Stimulated activated CD4-positive, alpha-beta T cell treated with anti-CD3 and anti-CD28 coated beads, Interleukin-1b, Interleukin-23, amount 100 ng/mL, for 48 hours (primary cell): ENCODE measurements around the gene NOP10.
A peak's percentile ranks its signal among the peaks of the same experiment; 100 is the strongest.
"Not testable (repeated sequence)": the region's sequence is repeated elsewhere in the genome, so short reads cannot be mapped to it uniquely, and the experiment has no call there.

ENCODE experiments used
- DNase-seq: peaks from one replicate; pipeline ENCODE4 v3.0.0-alpha.2; 2020

Gene NOP10

DNA sequence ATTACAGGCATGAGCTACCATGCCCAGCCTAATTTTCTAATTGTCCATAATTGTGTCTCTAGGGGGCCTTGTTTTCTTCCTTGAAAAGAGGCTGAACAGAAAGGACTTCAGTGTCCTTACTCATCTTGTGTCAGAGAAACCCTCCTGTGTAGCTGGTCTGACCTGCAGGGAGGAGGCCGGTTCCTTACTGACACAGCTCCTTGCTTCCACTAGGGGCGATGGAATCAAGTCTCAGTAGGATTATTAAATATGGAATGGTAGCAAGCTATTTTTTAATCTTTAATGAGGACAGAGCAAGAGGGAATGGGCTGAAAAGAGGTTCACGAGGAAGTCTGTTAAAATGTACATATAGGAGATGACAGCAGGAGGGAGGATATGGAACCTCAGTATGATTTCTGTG is 15.4 kb upstream of the NOP10 start:
- no peak for DNase-seq

DNA sequence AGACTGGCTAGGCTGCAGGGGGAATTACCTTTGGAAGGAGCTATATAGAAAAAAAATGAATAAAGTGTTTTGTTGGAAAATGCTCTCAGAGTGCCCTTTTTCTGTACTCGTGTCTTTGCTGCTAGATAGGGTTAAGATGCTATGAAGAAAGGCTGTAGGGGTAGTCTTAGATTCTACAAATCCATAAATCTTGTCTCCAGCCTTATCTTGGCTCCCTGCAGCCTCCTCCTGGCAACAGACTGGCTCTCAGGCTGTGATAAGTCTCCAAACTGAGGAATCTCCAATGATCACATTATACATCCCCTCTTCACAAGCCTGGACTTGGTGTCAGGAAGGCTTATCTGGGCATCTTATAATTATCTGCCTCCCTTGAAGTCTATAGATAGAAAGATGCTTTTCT is 14.7 kb upstream of the NOP10 start:
- DNase-seq: no peak

DNA sequence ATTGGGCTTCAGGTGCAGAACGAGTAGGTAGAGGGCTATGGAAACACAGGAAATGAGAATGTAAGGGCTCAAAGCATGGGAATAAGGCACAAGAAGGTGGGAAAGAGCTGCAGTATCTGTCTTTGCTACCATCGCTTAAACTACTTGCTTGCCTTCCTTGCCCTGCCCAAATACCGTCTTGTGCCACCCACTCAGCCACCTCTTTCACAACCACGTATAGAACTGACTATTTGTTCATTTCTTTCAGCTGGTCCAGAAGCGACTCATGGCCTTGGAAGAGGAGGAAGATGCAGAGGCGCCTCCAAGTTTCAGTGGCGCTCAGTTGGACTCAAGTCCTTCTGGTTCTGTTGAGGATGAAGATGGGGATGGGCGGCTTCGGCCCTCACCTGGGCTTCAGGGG is 12.3 kb upstream of the NOP10 start:
- no peak for DNase-seq

- no peak for DNase-seq
Observed at GRCh38 chr15:34354286-34354685, 11.3 kb upstream of the NOP10 start.

- no peak for DNase-seq
Observed at GRCh38 chr15:34353627-34354026, 10.7 kb upstream of the NOP10 start.

DNA sequence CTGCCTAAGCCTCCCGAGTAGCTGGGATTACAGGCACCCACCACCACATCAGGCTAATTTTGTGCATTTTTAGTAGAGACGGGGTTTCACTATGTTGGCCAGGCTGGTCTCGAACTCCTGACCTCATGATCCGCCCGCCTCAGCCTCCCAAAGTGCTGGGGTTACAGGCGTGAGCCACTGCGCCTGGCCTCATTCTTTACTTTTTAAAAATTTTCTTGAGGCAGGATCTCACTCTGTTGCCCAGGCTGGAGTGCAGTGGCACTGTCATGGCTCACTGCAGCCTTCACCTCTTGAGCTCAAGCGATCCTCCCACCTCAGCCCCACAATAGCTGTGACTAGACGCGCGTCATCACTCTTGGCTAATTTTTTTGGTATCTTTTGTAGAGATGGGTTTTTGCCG is 10.1 kb upstream of the NOP10 start:
- DNase-seq: not testable (repeated sequence)

DNA sequence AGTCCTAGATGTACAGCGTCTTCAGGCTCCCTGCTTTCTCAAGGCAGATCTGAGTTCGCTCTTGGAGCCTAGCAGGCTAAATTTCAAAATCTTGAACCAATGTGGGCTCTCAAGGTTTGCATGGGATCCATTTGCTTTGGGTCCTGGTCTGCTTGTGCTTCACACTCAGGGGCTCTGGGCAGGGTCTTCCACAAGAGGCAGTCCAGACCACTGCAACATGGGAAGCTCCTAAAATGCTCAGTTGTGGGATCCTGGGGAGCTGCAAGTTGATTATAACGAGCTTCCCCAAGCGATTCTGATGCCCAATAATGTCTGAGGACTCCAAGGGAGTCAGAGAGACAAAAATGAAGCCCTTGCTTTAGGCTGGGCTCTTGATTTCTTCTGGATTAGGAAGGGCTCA is 6.8 kb upstream of the NOP10 start:
- DNase-seq: no peak

- no peak for DNase-seq
Observed at GRCh38 chr15:34348735-34349300, 5.9 kb upstream of the NOP10 start.

- DNase-seq: no peak
Observed at GRCh38 chr15:34347951-34348638, 5.2 kb upstream of the NOP10 start.

GRCh38 chr15:34342213-34342736 is 661 bp downstream of the NOP10 start:
- DNase-seq: not testable (repeated sequence)

GRCh38 chr15:34341381-34342212 is 1.3 kb downstream of the NOP10 start:
- no peak for DNase-seq

GRCh38 chr15:34339946-34340345 is 3.0 kb downstream of the NOP10 start:
- DNase-seq: no peak

DNA sequence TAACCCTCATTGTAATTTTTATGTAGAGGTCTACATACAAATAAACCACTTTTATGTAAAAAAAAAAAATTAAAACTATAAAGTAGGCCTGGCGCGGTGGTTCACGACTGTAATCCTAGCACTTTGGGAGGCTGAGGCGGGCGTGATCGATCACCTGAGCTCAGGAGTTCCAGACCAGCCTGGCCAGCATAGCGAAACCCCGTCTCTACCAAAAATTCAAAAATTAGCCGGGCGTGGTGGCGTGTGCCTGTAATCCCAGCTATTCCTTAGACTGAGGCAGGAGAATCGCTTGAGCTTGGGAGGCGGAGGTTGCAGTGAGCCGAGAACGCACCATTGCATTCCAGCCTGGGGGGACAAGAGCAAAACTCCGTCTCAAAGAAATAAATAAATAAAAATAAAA is 4.6 kb downstream of the NOP10 start:
- DNase-seq: no peak

DNA sequence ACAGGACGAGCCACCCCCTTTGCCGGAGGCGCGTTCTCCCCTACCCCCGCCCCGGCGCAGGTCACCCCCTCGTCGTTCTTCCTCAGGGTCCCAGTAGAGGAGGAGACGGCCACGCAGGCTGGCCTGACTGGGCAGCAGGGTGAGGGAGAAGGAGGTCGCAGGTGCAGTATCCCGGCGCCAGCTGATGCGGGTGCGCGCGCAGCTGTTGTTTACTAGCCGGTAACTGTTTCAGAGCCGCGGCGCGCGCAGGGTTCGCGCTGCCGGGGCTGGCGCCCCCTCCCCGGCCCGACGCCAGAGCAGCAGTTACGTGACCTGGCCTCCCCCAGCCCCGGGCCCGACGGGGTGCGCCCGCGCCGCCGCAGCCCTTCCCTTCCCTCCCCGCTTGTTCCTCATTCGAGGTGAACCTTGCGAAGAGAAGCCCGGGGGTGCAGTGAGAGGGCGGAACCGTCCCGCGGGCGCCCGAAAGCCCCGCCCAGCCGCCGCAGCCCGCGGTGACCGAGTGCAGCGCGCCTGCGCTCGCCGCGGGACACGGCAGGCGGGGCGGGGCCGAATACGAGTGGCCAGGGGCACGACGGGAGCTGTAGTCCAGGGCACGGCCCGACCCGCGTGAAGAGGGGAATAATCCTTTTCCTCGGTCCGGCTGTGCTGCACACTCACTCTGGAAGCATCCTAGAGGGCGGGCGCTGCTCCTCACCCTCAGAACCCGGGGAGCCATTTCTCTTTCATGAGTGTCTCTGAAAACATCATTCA is 5.2 kb downstream of the NOP10 start, which contains the start of gene SLC12A6:
SLC12A6 (minus strand) TSS at position 225 of the 750 bp plus-strand sequence. CDS start 1,101 bp downstream, outside the sequence.
- DNase-seq: peak; percentile 86

GRCh38 chr15:34336991-34337556 is 5.9 kb downstream of the NOP10 start:
- DNase-seq: no peak

GRCh38 chr15:34336231-34336990 is 6.5 kb downstream of the NOP10 start:
- DNase-seq: no peak

- no peak for DNase-seq
Observed at GRCh38 chr15:34335176-34336032, 7.5 kb downstream of the NOP10 start.

DNA sequence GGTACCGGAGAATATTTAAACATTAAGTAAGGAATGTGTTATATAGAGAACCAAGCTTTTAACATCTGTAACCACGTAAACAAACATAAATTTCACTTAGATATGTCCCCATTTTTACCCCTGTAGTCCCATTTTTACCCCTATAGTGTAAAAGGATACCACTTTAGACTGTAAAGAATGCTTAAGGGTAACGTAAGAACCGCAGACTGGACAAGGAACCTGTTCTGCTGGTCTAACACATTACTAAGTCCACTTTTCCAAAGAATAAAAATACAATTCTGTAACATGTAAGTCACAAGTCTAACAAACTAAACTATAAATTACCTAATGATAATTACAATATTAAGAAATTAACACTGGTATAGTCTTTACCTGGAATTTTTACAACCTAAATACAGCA is 8.3 kb downstream of the NOP10 start:
- no peak for DNase-seq

- DNase-seq: no peak
Observed at GRCh38 chr15:34332553-34333120, 10.3 kb downstream of the NOP10 start.

DNA sequence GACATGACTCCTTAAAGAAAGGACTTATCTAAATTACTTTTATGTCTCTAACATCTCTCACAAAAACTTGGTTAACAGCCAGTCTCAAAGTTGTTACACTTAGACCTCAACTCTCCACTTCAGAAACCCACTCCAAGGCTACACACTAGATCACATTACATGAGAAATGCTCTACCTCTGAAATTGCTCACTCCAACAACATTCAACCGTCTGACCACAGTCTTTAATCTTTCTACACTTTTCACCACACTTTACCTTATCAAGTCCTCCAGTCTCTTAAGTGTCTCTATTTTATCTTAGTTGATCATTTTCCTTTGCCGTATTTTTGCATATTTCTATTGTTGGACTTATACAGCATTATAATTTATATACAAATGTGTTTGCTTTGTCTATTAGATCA is 11.1 kb downstream of the NOP10 start:
- DNase-seq: no peak
